WI38 (cell line): Measurements from ENCODE around the gene TCTN3.

ENCODE experiments used
- H3K4me3 ChIP-seq: 2 replicates; pipeline ENCODE4 v1.5.1; 2011; ENCODE audit warnings: low read depth, mild to moderate bottlenecking, control low read depth, low read length
- TF ChIP-seq, protein P1 (sequence below): IDR thresholded peaks from 2 replicates; pipeline ENCODE4 v1.5.1; 2012; ENCODE audit warnings: low read depth, mild to moderate bottlenecking, control low read depth, low read length

TCTN3 gene

DNA sequence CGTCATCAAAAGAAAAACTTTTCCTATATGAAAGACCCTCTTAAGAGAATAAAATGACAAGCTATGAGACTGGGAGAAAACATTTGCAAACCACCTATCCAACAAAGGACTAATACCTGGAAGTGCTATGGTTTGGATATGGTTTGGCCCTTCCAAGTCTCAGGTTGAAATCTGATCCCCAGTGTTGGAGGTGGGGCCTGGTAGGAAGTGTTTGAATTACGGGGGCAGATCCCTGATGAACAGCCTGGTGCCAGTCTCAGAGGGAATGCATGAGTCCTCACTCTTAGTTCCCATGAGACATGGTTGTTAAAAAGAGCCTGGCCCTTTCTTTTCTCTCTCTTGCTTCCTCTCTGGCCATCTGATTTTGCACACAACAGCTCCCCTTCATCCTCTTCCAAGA, 43.5 kb downstream of the TCTN3 start:
- TF ChIP-seq, protein P1, sequence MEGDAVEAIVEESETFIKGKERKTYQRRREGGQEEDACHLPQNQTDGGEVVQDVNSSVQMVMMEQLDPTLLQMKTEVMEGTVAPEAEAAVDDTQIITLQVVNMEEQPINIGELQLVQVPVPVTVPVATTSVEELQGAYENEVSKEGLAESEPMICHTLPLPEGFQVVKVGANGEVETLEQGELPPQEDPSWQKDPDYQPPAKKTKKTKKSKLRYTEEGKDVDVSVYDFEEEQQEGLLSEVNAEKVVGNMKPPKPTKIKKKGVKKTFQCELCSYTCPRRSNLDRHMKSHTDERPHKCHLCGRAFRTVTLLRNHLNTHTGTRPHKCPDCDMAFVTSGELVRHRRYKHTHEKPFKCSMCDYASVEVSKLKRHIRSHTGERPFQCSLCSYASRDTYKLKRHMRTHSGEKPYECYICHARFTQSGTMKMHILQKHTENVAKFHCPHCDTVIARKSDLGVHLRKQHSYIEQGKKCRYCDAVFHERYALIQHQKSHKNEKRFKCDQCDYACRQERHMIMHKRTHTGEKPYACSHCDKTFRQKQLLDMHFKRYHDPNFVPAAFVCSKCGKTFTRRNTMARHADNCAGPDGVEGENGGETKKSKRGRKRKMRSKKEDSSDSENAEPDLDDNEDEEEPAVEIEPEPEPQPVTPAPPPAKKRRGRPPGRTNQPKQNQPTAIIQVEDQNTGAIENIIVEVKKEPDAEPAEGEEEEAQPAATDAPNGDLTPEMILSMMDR: no peak
- H3K4me3 ChIP-seq: no peak overlapping the region

DNA sequence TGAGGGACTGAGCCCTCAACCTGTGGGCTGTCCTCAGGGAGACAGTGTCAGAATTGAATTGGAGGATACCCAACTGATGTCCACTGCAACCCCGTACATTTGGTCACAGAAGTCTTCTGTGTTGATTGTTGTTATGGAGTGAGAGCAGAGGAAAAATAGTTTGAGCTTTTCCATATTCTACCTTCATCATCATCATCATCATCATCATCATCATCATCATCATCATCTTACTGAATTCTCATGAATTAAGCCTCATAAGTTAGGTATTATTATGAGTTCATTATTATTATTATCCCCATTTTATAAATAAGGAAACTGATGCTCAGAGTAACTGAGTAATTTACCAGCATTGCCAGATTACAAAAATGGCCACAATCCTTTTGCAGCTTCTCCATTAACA, 45.6 kb downstream of the TCTN3 start:
- TF ChIP-seq, protein P1: no peak
- H3K4me3 ChIP-seq: no peak overlapping the region

DNA sequence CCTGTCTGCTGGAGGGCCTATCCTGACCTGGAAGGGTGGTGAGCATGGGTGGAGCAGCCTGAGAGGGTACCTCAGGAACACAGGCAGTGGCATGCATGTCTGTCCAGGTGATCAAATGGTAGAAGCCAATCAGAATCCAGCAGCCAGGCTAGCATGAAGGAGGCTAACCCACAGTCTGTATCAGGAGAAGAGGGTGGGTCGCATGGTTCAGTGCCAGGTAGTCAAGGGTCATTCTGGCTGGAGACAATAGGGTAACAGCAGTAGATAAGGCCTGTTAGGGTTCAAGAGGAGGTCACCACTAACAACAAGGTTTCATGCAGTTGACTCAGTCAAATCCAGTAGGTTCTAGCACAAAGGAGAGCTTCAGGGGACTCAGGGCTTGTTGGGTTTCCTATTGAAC, 47.6 kb downstream of the TCTN3 start:
- H3K4me3 ChIP-seq: no peak overlapping the region
- TF ChIP-seq, protein P1: no peak

DNA sequence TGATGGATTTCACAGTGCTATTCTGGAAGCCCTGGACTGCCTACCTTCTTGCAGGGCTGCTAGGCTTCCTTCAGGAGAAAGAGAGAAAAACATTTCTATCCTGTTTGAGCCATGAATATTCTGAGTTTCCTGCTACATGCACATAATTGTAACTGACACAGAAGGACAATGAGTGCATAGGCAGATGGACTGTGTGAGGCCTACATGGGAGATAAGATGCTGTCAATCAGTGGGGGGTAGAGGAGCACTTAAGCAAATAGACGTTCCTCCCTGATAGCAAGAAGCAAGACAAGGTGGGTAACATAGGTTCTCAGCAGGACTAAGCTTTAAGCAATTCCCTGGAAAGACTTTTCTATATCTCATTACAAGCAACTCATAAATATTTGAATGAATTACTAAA, 48.8 kb downstream of the TCTN3 start:
- H3K4me3 ChIP-seq: no peak overlapping the region
- TF ChIP-seq, protein P1: no peak

DNA sequence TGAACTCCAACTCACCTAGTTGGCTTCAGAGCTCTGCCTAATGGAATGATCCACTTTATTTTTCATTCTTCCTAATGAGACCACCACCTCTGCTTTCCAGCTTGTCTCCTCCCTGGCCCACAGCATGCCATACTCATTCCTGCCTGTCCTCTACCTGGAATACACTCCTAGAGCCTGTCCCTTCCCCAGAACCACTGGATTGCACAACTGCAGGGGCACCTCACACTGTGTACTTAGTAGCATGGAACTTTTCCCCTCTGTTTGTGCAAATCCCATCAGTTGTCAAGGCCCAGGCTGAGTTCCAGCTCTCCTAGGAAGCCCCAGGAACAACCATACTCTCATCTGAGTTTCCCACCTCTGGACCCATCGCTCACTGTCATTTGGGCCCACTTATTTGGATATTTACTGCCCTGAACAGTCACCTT, 52.8 kb downstream of the TCTN3 start:
- H3K4me3 ChIP-seq: no peak overlapping the region
- TF ChIP-seq, protein P1: no peak

DNA sequence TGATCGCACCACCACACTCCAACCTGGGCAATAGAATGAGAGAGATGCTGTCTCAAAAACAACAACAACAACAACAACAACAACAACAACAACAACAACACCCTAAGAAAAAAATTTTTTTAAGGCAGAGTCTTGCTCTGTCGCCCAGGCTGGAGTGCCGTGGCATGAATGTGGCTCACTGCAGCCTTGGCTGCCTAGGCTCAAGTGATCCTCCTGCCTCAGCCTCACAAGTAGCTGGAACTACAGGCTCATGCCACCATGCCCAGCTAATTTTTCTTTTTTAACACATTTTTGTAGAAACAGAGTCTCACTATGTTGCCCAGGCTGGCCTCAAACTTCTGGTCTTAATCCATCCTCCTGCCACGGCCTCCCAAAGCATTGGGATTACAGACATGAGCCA, 55.8 kb downstream of the TCTN3 start:
- TF ChIP-seq, protein P1: no peak
- no peak overlapping the region for H3K4me3 ChIP-seq

DNA sequence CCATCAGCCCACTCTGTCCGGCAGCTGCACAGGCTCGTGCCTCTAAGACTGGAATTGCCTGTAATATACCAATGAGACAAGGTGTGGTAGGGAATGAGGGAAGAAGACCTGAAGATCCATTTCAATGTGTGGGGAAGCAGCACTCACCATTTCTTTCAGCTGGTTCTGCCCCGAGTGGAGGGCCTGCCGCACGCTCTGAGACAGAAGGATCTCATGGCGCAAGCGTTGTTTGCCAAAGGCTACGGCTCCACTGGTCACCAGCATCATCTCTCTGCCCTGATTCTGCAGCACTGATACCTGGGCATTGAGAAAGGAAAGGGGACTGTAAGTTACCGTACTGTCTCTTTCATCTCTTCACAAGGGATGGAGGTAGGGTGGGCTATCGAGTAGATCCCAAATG, 56.6 kb downstream of the TCTN3 start:
- TF ChIP-seq, protein P1: no peak
- H3K4me3 ChIP-seq: no peak overlapping the region
